NCI-H748 treated with DMSO at 0.1 percent for 48 hours (cell line): ENCODE measurements around the gene ARMC8.

Source experiments
- DNase-seq: peaks from one replicate; lab custom pipeline; 2025; lab: John Stamatoyannopoulos, UW

The ARMC8 gene

DNA sequence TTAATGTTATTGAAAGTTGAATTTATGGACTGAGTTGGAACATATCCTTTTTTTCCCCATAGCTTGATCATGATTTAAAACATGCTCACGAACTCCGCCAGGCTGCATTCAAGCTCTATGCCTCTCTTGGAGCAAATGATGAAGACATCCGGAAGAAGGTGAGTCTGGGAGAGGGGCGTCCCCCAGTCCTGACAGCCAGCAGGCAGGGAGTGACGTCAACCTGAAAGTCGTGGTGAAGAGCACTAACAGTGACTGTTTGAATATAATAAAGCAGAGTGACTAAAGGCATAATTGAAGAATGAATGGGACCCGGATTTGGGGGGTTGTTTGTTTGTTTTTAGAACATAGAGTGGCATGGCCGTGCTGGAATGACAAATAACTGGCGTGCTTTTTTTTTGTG is 57.9 kb downstream of the ARMC8 start:
- no peak for DNase-seq

DNA sequence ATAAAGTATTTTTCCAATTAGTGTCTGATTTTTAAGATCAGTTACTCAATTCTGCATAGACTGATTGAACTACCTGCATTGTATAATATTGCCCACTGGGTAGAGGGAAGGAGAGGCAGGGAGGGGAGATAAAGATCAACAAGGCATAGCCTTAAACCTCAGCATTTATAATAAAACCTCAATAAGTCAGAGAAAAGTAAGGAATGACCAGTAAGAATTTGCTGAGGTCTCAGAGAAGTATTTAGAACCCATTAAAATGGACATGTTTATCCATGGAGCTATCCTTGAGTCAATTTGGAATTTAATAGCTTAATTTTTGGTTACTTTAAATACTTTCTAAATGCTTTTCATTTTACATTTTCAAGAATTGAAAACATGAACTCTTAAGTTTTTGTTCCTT is 62.5 kb downstream of the ARMC8 start:
- DNase-seq, result no peak

DNA sequence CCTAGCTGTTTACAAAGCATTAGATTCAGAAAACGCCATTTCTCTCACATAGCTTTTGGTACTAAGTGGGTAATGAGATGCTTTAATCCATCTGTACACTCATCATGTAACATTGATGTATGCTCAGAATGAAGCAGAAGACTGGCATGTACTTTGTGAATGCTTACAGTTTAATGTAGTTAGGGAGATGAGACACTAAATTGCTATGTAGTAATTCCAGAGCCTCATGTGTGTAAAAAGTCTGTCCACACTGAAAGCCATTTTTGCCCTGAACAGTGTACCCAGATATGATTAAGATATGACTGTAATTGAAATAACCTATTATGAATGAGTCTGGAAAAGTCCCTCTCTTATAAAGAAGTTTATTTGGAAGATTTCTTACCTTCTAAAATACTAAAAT is 66.5 kb downstream of the ARMC8 start:
- no peak for DNase-seq

DNA sequence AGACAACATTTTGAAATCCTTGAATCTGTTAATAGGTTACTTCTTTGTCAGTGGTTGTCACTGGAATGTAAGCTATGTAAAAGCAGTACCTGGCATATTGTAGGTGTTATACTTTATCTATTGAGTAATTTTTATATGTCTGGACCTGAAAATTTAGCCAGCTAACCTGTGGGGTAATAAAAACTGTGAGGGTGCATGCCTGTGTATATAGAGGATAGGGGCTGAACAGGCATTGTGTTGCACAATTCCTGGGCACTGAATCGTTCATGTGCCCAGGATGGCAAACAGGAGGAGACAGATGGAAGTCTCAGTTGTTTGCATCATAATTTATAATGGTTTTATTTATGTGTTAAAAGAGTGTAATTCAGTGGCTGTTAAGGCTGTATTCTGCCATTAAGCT is 67.1 kb downstream of the ARMC8 start:
- DNase-seq, result no peak

DNA sequence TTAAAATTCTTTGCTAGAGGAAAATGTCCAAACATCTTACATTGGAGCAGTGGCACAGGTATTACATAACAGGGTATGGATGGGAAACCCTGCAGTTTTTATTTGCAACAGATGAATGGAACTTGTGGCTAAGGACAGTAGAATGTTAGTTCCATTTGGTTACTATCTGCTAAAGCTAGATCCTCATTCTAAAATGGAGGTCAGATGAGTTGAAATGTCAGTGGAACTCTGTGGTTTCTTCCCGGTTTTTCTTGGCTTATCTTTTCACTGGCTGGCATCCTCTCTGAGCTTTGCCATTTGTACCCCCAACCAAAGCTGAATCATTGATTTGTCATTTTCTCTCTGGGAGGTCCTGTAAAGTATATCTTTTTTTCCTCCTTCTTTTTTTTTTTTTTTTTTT is 68.9 kb downstream of the ARMC8 start:
- DNase-seq, result no peak

DNA sequence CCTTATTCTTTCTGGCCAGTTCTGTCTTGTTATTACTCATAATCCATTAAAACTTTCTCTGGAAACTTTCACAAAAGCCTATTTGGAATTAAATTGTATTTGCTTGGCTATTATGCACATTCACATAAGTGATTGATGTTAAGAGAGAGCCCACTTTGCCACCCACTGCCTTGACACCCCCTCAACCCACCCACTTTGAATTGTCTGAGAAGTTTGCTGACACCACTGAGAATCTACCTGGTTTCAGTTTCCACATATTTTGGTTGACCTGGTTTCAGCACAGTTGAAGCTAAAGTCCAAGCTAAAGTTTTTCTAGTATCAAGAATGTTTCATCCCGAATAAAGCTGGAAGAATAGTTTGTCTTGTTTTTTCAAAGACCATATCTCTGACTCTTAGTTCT is 70.9 kb downstream of the ARMC8 start:
- no peak for DNase-seq

DNA sequence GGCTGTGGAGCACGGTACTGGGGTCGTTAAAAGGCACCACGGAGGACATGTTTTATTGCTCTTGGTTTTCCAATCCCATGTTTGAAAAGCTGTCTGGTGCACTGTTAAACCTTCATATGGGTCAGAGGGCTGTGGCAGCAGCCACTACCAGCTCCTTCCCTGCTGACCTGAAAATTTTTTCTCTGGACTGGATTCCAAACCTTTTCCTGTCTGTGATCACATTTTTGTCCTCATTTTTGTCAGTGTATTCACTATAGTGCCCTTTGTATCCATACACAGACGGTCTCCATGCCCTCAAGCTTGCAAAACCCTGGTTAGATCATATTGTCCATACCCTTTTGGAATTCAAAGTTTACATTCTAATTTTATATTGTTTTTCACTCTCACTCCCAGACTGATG is 72.0 kb downstream of the ARMC8 start:
- no peak for DNase-seq

DNA sequence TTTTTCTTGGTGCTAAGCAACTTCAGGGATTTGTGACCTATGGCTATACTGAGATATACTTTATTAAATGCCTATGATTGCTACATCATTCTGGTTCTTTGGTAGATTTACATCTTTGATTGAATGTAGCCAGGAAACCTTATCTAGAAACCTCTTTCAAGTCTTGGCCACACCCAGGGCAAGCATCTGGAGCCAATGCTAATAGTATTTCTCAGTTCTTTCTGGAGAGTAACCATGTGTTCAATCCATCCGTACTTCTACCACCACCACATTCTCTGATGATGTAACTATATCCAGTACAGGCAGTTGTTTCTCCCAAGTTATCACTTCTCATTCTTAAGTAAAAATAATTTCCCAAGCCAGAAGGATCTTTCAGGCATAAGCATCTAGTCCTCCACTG is 73.5 kb downstream of the ARMC8 start:
- DNase-seq, result no peak

DNA sequence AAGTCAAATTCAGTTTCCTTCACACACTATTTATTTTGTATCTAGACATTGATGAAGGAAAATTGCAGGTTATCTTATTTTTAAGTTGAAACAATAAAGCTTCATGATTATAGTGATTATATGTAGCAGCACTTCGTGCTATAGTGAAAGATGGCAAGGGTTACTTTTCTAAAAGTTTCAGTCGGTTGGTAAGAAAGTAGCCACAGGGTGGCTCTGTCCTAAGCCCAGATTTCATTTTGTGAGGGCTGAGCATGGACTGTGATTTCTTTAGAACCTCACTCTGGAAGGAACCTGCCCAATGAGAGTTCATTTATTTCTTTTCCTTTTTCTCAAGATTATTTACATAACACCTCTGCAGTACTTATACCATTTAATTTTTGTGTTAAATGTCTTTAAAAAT is 76.0 kb downstream of the ARMC8 start:
- DNase-seq, result no peak

DNA sequence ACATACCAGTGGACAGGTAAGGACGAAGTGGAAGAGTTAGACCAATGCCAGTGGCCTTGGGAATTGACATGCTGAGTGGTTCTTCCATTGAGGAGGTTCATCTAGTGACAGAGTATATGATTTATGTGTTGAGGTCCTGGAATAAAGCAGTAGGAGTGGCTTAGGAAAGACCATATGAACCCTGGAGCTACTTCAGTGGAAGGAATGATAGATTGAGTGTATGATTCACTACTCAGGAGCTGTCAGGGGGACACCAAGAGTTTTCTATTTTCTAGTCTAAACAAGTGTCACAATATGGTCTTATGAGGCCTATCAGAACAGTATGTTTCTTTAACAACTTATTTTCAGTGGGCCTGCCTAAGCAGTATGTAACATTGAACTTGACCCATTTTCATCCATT is 78.6 kb downstream of the ARMC8 start:
- no peak for DNase-seq

DNA sequence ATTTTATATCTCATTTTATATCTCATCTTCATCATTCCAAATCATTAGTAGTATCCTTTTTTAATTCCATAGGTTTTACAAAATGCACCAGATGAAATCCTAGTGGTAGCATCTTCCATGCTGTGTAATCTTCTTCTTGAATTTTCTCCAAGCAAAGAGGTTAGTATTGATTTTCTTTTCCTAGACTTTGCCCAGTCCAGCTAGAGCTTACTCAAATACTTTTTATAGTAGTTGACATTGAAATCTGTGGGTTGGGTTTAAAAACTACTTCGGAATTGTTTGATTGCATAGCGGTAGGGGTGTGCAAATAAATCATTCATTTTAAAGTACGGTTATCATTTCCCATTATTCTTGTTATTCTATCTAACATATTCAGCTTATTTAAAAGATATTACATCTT is 80.0 kb downstream of the ARMC8 start:
- DNase-seq, result no peak

DNA sequence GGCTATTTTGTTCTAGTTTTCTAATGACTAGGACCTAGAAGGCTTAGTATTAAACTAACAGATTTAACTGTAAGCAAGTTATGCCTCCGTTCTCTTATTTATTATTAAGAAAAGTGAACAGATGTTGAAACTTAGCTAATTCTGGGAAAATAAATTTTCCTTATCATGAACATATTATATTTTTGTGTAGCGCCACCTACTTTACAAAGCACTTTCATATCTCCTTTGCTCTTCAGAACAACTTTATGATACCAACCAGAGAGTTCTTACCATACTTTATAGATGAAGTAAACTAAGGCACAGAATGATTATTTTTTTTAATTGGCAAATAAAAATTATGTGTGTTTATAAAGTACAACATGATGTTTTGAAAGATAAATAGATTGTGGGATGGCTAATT is 83.1 kb downstream of the ARMC8 start:
- no peak for DNase-seq

DNA sequence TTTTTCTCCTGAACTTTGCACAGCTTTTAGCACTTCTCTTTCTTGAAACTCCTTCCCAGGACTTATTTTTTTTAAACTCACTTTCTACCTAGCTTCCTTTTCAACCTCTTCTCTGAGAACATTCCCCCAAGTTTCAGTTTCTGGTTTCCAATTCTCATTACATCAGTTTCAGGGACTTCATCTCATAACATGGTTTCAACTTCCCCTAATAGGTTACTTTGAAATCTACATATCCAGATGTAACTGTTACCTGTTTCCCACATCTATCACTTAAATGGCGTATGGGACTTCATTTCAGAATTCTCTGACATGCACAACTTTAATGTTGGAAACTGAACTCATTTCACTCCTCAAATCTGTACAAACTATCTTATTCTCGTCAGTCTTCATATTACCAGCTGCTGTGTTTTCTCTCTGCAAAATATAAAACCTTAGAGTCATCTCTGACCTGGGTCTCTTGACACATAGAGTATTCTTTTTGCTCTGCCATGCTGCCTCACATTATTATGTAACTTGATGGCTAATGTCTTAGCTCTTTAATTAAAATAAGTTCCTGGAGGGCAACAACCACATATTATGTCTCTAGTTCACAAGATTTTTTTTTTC is 84.2 kb downstream of the ARMC8 start:
- no peak for DNase-seq

DNA sequence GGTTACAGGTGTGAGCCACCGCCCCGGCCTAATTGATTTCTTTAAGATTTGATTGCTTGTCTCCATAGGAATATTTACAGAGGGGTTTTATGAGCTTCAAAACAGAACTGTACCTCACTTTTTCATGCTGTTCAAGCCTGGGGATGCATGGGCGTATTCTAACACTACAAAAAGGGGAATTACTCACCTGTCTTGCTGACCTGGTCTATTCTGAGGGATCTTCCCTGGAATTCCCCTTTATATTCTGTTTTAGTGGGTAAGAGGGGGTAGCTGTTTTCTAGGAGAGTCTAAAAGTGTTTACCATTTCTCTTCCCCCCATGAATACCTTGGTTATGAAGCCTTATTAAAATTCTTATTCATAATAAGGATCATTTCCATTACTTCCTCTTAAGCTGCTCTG is 94.5 kb downstream of the ARMC8 start:
- no peak for DNase-seq

DNA sequence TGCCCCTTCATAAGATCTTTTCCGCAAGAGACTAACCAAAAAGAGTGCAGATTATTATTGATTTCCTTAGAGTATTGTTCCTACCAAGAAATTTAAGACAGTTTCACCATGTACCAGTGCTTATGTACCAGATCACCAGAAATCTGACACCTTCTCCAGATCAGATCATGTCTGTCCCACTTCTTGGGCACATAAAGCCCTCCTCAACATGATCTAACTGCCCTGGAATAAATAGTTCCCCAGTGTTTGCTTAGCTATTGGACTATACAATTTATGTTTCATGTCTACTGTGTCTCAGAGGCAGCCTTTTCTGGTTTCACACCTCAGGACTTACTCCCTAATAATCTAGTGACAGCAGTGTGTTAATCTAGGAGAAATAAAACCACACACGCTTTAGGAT is 95.7 kb downstream of the ARMC8 start:
- no peak for DNase-seq

DNA sequence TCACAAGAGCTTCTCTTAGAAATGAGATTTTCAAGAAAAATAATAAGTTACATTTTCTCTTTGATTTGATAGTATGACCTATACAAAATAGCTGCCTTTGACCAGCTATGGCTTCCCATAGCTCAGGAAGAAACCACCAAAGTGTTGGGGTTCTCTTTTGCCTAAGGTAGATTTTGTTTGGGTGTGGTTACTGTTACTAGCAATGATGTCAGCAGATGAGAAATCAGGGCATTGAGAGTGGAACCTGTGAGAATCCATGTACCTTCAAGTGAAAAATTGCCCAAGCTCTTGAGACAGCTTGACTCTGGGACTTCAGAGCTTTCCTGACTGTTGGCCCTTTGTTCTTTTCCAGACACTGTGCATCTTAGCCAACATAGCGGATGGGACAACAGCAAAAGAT is 97.0 kb downstream of the ARMC8 start:
- DNase-seq, result no peak

DNA sequence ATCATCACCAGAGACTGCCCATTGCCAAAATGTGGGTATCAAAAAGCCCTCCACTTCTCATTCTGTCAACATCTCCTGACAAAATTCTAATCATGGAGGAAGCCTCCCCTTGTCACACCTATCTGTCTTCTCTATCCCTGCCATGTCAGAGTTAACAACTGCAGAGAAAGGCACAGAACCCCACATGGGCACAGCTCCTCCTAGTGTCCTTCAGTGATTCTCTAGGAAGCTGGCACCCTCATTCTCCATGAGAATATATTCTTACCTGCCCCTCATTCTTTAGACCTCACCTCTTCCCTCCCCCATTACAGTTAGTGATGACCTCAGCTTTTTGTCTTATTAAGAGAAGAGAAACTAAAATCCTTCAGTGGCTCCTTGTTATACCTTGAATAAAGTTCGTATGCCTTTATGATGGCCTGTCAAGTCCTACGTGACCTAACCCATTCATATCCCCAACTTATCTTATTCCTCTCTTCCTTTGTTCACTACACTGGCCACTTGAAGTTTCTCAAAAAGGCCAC is 97.9 kb downstream of the ARMC8 start:
- DNase-seq, result no peak

DNA sequence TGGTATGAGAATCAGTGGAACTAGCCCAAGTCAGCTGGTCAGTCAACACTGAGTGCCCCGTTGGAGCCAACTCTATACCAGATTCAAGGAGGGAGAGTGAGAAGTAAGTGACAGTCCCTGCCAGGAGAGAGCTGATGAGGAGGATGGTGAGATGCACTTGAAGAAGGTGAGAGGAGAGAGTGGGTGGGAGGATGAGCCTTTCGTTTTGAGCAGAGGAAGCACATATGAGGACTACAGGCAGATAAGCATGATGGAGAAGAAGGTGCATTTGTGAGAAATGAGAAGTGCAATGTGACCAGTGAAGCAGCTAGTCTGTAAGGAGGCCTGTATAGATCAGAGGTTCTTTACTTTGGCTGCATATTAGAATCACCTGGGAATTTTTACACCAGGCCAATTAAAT is 102.2 kb downstream of the ARMC8 start:
- no peak for DNase-seq

DNA sequence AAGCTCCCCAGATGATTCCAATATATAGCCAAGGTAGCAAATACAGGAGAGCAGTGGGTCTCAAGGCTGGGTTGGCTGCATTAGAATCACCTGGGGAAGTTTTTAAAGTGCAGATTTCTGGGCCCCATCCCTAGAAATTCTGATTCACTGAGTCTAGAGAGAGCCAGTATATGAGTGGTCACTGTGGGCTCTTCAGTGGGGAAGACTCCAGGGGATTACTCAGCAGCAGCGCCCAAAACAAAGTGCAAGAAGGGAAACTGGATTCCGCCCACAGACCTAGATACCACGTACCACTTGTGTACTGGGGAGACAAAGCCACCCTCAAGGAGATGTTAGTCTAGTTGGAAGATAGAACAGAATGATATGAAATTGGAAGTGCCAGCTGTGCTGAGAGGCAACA is 102.6 kb downstream of the ARMC8 start:
- DNase-seq, result no peak

DNA sequence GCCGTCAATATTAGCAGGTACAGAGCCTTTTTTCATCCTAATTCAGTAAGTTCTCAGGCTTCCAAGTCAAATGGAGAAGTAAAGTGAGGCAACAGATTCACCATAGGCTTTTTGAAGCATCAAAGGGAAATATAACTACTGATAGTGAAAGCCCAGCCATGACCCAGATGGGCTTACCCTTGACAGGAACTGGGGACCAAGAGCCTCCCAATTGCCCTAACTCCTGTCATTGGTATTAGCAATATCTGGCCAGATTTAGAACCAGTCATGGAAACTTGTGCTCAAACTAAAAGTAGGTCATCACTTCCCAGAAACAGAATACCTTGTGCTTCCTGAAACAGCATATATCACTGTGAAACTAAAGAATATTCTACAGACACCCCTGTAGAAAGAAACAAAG is 109.5 kb downstream of the ARMC8 start:
- DNase-seq, result no peak

DNA sequence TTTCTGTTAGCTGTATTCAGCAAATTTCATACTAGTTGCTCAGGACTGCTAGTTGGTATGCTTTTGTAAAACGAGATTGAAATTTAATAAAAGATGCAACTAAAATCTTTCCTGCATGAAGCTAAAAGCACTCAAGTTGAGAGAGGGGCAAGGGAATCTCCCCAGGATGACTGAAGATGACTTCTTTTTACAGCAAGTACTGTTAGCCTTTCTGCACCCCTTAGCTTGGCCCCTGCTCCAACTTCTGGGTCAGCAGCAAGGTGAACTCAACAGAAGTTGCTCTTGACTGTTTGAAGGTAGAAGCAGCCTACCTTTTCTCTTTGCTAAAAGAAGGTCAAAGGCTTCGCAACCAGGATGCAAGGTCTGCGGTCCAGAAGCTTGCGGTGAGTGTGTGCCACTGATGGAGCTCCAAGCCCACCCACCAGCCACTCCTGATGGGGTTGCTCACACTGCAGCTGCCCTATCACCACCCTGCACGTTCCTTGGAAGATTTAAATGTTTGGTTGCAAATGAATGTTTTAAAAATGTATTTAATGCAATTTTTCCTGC is 110.0 kb downstream of the ARMC8 start:
- DNase-seq, result no peak

DNA sequence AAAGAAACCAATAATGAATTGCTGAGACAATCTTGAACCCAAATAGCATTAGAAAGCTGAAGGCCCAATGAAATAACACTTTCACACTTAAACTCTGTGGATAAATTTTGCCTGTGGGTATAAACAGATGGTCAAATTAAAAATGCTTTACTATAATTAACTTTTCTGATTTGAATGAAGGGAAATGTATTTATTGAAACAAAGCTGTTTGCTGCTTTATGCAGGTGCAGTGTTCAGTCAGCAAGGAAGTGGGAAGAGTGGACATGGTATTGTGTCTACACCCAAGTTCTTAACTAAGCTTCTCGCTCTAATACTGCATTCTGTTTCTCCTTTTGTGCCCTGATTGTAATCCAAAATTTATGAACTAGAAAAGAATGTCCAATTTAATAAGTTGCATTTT is 110.8 kb downstream of the ARMC8 start:
- no peak for DNase-seq

DNA sequence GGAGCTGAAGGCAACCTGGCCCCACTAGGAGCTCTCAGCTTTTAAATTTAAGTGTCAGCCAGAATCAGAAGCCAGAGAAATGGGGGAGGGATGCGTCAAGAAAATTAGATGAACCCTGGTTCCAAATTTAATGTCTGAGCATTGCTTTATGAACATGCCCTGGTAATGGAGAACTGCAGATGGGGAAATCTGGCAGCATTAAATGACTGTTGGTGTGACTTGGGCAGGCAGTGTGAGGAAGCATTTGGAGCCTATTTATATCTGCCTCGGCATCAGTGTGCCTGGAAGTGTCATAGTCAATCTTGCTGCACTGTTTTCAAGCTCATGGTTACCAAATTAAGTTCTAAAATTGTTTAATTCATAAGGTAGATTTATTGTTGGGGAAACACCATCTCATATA is 113.5 kb downstream of the ARMC8 start:
- no peak for DNase-seq

DNA sequence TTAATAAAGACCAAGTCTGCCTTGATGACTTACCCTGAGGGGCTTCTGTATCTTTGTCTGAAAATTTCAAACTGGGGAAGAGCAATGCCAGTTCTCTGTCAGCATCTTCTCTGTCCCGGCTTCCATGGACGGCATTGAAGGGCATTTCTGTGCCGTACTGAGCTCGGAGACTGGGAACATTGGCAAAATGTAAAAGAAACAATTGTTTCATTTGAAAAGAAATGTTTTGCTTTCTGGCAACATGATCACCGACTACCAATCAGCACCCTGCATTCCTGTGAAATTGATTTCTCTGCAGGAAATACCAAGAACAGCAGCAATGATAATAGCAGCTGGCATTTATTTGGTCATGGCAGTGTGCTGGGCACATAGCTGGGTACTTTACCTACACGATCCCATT is 116.4 kb downstream of the ARMC8 start:
- no peak for DNase-seq
